Activated T-cell treated with anti-CD3 and anti-CD28 coated beads for 1 hour (primary cell): Measurements from ENCODE around the gene METTL8.
"Not testable (repeated sequence)": the region's sequence is repeated elsewhere in the genome, so short reads cannot be mapped to it uniquely, and the experiment has no call there.

ENCODE experiments used
- DNase-seq: peaks from one replicate; pipeline ENCODE4 v3.0.0-alpha.2; 2020; ENCODE audit warnings: low read depth

METTL8 gene

DNA sequence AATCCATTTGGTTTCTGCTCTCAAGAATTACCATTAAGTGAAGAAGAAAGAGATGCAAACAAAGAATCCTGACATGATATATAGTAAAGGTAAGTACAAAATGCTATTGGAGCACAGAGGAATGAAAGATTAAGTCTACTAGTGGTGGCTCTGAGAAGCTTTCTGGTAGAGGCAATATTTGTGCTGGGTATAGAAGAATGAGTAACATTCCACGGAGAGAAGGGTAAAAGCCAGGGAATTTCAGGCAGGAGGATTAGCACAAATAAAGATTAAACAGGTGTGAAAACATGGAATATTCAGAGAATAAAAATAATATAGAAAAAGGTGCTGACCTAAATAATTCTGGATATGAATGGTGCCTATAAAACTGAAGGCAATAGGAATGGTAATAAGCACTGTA is 31.8 kb downstream of the METTL8 start:
- DNase-seq, result no peak

DNA sequence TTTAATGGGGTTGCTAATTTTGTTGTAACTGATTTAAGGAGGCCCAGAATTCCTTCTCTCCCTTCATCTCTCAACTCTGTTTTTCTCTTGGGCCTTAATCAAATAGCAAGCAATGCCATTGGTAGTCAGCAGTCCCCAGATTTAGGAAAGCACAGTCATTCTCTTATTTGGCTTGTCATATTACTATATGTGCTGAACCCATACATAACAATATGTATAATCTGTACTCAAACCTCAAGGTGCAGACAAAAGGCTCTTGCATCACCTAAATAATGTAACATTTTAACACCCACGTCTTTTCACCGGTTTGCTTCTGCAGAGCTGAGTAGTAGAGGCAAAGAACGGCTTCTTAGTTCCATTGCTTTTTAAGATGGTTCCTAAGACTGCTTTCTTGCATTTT is 33.4 kb downstream of the METTL8 start:
- DNase-seq, result no peak

DNA sequence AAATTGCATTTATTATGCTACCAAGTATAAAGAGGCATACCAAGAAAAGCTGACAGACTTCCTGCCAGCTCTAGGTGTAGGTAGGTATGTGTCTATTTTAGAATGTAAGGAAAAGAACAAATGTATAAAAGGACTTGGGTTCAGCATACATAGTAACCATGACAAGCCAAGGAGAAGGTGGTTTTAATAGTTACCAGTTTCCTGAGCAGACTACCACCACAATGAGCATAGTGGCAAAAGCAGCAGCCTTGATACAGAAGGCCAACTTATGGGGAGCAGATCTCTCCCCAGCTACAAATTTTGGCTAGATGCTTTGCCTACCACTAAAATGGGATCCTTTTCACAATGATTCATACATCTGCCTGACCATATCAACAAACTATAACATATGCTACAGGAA is 34.5 kb downstream of the METTL8 start:
- DNase-seq, result no peak

DNA sequence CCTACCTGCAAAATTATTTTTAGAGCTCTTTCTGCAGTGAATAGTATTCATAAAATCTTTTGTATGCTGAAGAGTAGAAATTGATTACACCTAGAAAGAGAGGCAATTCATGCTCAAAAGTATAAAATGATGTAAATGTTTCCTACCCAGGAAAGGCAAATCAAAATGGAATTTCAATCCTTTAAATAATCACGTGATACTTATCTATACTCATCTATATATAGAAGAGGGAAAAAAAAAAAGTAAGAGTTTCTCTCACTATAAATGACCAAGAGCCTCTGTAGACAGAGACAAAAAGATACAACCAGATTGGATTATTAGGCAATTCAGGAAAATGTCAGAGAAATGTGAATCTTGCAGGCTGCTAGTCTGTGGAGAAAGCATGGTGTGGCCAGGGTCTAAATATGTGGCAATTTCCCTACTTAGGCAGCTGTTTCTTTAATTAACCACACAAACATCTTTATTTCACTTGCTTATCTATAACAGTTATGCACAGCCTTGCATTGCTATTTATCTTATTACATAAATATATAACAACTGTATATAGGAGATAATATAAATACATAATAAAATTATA is 39.5 kb downstream of the METTL8 start:
- DNase-seq, result no peak

DNA sequence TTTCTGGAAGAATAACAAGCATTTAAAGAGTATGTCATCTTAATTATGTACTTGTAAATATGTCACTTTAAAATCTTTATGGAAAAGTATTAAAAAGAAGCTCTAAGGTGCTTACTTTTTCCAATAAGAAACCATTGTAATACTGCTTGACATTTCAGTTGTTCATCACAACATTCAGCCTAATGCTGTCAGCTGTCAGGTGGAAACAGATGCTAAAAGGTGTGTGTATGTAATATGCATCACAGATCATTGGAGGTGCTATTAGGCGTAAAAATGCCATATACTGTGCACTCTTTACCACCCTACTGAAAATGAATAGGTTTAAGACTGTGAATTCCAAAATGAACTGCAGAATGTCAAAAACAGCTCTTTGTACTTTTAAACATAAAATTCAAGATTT is 40.3 kb downstream of the METTL8 start:
- no peak for DNase-seq

DNA sequence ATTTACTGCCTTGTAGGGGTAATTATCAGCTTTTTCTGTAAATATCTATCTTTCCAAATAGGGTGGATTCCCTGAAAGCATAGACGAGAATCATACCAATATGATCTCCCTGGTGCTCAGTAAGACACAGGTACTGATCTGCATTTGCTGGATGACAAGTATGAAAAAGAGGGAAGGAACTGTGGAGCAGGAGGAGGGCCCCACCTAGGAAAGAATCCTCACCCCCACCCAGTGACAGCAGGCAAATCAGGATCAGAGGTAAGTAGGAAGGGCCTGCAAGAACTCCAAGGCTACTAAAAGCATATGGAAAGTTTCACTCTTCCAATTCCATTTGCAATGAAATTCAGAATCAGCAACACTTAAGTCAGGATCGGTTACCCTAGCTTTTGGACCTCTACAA is 42.3 kb downstream of the METTL8 start:
- DNase-seq, result no peak

DNA sequence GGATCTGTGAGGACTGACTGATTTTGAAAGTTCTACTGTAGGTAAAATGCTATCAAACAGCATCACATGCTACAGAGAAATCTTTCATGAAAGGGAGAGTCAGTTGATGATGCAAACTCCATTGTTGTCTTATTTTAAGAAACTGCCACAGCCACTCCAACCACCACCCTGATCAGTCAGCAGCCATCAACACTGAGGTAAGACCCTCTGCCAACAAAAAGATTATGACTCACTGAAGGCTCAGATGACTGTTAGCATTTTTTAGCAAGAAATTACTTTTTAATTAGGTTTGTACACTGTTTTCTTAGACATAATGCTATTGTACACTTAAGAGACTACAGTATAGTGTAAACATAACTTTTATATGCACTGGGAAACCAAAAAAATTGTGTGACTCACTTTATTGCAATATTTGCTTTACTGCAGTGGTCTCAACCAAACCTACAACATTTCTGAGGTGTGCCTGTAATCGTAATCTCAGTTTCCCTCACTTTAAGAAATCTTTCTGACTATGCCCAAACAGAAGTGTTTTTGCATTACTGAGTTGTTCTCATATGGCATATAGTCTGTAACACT is 42.8 kb downstream of the METTL8 start:
- DNase-seq, result no peak

DNA sequence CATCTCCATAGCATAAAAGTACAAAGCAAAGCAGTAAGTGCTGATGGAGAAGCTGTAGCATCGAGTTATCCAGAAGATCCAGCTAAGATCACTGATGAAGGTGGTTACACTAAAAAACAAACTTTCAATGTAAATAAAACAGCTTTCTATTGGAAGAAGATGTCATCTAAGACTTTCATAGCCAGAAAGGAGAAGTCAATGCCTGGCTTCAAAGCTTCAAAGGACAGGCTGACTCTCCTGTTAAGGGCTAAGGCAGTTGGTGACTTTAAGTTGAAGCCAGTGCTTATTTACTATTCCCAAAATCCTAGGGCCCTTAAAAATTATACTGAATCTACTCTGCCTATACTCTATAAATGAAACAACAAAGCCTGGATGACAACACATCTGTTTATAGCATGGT is 44.0 kb downstream of the METTL8 start:
- DNase-seq, result no peak

DNA sequence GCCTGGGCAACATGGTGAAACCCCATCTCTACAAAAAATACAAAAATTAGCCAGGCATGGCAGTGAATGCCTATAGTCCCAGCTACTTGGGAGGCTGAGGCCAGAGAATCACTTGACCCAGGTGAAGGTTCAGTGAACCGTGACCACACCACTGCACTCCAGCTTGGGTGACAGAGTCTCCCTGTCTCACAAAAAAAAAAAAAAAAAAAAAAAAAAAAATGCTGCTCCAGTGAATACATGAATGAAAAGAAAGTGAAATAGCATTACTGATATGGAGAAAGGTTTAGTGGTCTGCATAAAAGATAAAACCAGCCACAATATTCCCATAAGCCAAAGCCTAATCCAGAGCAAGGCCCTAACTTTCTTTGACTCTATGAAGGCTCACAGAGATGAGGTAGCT is 44.5 kb downstream of the METTL8 start:
- DNase-seq, result no peak

DNA sequence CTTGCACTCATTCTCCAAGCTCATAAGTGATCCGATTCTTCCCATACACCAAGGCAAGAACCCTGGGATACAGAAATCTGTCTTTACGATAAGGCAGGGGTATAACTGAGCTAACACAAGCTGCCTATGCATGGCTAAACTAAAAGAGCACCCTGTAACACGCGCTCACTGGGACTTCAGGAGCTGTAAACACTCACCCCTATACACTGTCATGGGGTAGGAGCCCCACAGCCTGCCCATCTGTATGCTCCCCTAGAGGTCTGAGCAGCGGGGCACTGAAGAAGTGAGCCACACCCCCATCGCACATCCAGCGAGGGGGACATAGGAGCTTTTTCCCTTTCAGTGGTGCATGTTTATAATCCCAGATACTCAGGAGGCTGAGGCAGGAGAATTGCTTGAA is 46.7 kb downstream of the METTL8 start:
- DNase-seq, result no peak

DNA sequence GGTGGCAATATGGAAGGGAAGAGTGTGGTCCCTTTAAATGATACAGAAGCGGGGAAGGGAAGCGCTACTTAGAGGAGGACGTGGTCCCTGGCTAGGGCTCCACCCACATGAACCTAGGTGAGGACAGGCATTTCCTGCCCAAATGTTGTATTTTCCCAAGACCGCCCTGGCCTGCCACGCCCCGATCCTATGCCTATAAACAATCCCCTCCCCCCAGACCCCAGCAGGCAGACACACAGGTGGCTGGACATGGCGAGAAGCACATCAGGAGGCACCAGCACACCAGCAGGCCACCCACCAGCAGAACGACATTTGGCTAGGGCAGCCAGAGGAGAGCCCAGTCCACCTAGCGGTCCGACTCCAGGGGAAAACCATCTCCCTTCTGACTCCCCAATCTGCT is 47.2 kb downstream of the METTL8 start:
- no peak for DNase-seq

DNA sequence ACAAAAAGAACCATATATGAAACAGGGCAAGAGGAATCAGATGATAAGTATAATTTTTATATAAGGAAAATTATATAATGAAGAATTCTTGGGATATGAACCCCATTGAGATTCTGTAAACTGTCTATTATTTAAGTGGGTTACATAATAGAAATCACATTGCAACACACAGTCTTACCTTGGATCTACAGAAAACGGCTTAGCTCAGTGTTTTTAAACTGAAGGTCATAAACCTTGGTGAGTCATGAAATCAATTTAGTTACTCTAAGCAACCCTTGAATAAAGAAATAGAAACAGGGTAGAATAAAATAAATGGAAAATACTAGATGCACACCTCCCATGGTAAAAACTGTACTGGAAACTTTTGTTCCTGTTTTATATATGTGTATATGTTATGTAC is 50.7 kb downstream of the METTL8 start:
- no peak for DNase-seq

DNA sequence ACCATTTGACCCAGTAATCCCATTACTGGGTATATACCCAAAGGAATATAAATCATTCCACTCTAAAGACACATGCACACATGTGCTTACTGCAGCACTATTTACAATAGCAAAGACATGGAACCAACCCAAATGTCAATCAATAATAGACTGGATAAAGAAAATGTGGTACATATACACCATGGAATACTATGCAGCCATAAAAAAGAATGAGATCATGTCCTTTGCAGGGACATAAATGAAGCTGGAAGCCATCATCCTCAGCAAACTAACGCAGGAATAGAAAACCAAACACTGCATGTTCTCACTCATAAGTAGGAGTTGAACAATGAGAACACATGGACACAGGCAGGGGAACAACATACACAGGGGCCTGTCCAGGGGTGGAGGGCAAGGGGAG is 51.6 kb downstream of the METTL8 start:
- not testable (repeated sequence) for DNase-seq

DNA sequence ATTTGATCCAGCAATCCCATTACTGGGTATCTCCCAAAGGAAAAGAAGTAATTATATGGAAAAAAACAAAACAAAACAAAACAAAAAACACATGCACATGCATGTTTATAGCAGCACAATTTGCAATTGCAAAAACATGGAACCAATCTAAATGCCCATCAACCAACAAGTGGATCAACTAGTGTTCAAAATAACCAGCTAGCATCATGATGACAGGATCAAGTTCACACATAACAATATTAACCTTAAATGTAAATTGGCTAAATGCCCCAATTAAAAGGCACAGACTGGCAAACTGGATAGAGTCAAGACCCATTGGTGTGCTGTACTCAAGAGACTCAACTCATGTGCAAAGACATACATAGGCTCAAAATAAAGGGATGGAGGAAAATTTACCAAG is 55.9 kb downstream of the METTL8 start:
- DNase-seq, result not testable (repeated sequence)

DNA sequence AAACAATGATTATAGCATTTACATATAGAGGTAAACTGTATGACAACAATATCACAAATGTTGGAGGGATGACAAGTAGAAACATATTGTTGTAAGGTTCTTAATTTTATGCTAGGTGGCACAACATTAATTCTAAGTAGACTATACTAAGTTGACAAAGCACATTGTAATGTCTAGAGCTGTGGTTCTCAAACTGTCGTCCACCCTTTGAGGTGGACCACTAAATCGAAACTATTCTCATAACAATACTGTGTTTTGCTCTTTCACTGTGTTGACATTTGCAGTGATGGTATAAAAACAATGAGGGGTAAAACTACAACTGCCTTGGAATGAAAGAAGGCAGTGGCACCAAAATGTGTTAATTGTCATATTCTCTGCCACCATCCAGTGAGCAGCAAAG is 66.1 kb downstream of the METTL8 start:
- no peak for DNase-seq

DNA sequence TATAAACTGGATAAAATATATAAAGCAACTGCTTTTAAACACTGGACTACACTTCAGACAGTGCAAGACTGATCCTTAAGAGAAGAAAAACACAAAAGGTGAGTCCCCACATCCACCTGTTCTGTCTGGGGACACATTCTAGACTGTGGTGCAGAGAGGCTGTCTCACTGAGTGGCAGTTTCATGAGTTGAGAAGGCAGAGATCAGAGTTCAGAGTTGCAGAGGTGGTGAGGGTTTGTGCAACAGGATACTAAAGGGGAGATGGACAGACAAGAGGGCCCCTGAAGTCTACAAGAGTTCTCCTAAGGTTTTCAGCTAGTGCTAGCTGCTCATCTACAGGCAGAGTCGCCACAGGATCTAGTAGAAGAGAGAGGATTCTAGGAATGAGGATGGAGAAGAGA is 68.0 kb downstream of the METTL8 start:
- no peak for DNase-seq

DNA sequence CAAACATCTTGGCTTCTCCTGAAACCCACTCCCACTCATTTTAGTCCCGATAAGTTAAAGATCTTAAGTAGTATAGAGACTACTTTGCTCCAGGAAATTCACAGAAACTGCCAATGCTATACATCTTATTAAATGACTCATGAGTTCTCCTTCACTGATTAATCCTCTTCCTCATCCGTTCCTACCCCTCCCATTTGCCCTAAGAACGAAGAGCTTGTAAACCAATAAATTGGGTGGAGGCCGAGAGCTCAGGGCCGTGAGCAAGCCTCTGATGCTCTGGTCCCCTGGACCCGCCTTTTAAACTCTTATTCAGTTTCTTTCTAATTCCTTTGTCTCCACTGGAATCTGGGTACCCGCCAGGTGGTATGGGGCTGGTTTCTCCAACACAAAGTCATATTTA is 68.6 kb downstream of the METTL8 start:
- DNase-seq, result no peak

DNA sequence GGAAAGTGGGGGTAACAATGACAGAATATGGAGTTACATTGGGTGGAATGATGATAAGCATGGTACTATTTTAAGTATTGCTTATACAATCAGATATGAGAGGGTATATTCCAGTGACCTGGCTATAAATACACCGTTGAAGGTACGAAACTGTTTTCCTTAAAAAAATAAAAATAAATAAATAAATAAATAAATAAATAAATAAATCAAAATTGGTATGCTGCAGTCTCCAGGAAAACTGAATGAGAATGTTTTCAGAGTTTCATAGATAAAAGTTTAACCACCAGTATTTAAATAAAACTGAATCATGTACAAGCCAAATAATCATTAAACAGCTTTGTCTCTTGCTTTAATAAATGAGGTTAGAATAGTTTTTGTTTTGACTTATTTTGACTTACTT is 71.4 kb downstream of the METTL8 start:
- DNase-seq, result no peak

DNA sequence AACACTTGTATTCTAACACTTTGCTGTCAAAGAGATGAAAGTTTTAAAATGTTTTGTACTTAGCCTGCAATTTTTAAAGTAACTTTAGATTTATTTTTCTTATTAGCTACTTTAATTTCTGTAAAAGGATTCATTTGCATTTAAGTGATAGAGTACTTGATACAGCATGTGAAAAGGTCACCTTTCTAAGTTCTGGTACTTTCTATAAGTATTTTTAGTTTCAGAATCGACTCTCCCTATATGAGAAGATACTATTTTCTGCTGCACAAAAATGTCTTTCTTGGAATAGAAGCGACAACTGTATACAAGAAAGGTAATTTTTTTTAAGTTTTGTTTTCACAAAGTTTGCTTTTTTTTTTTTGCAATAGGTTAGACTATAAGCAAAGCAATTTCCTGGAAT is 72.9 kb downstream of the METTL8 start:
- DNase-seq, result no peak

DNA sequence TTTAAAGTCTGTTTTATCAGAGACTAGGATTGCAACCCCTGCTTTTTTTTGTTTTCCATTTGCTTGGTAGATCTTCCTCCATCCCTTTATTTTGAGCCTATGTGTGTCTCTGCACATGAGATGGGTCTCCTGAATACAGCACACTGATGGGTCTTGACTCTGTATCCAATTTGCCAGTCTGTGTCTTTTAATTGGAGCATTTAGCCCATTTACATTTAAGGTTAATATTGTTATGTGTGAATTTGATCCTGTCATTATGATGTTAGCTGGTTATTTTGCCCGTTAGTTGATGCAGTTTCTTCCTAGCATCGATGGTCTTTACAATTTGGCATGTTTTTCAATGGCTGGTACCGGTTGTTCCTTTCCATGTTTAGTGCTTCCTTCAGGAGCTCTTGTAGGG is 80.0 kb downstream of the METTL8 start:
- not testable (repeated sequence) for DNase-seq

DNA sequence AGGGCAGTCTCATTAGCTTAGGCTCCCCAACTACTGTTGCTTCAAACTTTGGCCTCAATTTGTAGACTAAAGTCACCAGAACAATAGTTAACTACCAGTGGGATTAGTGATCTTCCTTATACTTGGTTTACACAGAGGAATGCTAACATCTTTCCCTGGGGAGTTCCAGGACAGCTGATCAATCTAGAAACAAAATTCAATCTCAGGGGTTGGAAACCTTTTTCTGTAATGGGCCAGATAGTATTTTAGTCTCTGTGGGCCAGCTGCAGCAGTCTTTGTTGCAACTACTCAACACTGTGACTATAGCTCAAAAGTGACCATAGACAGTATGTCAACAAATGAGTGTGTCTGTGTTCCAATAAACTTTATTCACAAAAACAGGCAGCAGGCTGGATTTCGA is 85.7 kb downstream of the METTL8 start:
- no peak for DNase-seq

DNA sequence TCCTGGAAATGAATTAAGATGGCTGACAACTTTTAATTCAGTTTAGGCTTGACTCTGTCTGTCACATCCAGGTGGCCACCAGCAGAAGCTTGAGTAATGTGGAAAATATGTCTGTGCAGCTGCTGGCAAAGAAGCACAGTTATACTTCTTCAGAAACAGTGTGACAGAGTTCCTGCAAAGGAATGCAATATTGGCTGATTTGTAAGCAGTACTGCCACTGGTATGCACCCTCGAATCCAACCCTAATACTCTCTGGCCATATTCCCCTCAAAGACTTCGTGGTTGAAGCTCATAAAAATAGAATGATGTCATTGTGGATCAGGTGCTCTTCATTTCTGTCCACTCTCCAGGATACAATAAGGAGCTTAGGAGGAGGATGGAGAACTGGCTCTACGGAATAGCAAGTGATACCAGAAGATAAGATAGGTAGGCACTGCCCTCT is 86.2 kb downstream of the METTL8 start:
- DNase-seq, result no peak

DNA sequence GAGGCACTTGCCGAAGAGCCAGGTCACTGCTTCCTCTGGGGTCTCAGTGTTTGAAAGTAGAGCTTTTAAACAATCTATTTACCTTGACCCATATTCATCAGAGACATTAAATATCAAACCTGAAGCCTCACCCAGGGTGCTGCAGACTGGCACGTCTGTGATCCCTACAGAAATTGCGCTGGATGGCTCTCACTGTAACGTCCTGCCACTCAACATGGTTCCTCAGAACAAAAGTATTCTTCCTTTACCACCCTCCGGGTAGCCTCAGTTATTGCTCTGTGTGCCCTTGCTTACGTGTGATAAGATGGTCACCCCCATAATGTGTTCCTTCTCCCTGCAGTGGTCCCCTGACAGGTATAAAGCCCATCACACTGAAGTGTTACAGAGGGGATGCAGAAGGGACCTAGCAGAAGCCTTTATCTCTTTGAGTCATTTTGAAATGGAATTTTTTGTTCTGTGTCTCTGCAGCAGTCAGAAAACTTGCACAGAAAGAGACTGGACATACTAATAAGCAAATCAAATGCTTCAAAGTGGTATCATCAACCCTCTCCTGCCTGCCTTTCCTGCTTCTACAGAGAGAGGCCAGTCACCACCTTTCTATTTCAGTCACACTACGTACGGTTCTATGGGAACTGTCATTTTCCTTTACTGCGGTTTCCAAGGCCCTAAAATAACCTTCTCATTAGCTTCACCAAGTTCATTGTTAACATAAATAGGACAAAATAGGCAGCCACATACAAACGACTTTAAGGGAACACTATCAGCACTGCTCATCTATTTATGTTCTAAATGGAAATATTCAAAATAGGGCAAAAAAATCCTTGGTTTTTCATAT is 86.8 kb downstream of the METTL8 start:
- DNase-seq, result no peak
